WTC11 (cell line): ENCODE measurements around the gene DEPDC5. TPM values are rescaled to one million over a fixed set of nuclear protein-coding genes. Genes with fewer than 3 reads are reported as not detected.

ENCODE experiments used
- ATAC-seq: fragments of 200-7000 bp; cut with Tn5 transposase; 2 replicates; pipeline ENCODE4 v1.10.0; 2021; ENCODE audit warnings: mild to moderate bottlenecking, moderate library complexity
- CTCF ChIA-PET: fragments of 300-600 bp; sonication (Branson Sonifier 250); formaldehyde crosslinking; loops from one replicate; lab custom pipeline; 2021; ENCODE audit warnings: antibody characterized with exemption; lab: Charles Lee
- POLR2A ChIA-PET: fragments of 350-600 bp; sonication (Branson Sonifier 250); formaldehyde crosslinking; loops from one replicate; lab custom pipeline; 2021; ENCODE audit warnings: antibody characterized with exemption; lab: Charles Lee
- DNase-seq: peaks from one replicate; pipeline ENCODE4 v3.0.0; 2021; ENCODE audit warnings: low spot score
- H3K27ac Mint-ChIP-seq: 2 replicates; pipeline ENCODE4 v1.8.0; 2021; ENCODE audit warnings: mixed read lengths
- H3K27me3 Mint-ChIP-seq: 2 replicates; pipeline ENCODE4 v1.8.0; 2021; ENCODE audit warnings: low read depth, mild to moderate bottlenecking, moderate library complexity, mixed read lengths
- H3K36me3 Mint-ChIP-seq: 2 replicates; pipeline ENCODE4 v1.8.0; 2021; ENCODE audit warnings: mixed read lengths
- H3K4me1 Mint-ChIP-seq: 2 replicates; pipeline ENCODE4 v1.8.0; 2022; ENCODE audit warnings: mixed read lengths
- H3K4me3 Mint-ChIP-seq: 2 replicates; pipeline ENCODE4 v1.8.0; 2021; ENCODE audit warnings: mild to moderate bottlenecking, moderate library complexity, mixed read lengths
- H3K9me3 Mint-ChIP-seq: 2 replicates; pipeline ENCODE4 v1.8.0; 2021; ENCODE audit warnings: mixed read lengths
- CREB1 ChIP-seq: sonication (generic); formaldehyde crosslinking; IDR thresholded peaks from 2 replicates; pipeline ENCODE4 v1.8.0; 2023; ENCODE audit warnings: mild to moderate bottlenecking, missing genetic modification reagents
- ETV6 ChIP-seq: sonication (generic); formaldehyde crosslinking; IDR thresholded peaks from 2 replicates; pipeline ENCODE4 v1.8.1; 2022; ENCODE audit warnings: mild to moderate bottlenecking, missing genetic modification reagents
- KAT7 ChIP-seq: sonication (generic); formaldehyde crosslinking; IDR thresholded peaks from 2 replicates; pipeline ENCODE4 v1.8.1; 2023; ENCODE audit warnings: missing genetic modification reagents, mild to moderate bottlenecking, borderline replicate concordance
- PRDM15 ChIP-seq: sonication (generic); formaldehyde crosslinking; IDR thresholded peaks from 2 replicates; pipeline ENCODE4 v1.8.0; 2022; ENCODE audit warnings: missing genetic modification reagents
- SP1 ChIP-seq: sonication (generic); formaldehyde crosslinking; conservative IDR thresholded peaks from 2 replicates; pipeline ENCODE4 v1.8.1; 2022; ENCODE audit warnings: missing genetic modification reagents
- TCF7 ChIP-seq: sonication (generic); formaldehyde crosslinking; IDR thresholded peaks from 2 replicates; pipeline ENCODE4 v1.8.0; 2022; ENCODE audit warnings: mild to moderate bottlenecking, low read depth, missing genetic modification reagents, moderate library complexity
- TEAD1 ChIP-seq: sonication (generic); formaldehyde crosslinking; IDR thresholded peaks from 2 replicates; pipeline ENCODE4 v1.8.0; 2022; ENCODE audit warnings: mild to moderate bottlenecking, missing genetic modification reagents
- USF1 ChIP-seq: sonication (generic); formaldehyde crosslinking; IDR thresholded peaks from 2 replicates; pipeline ENCODE4 v1.8.0; 2022; ENCODE audit warnings: mild to moderate bottlenecking, missing genetic modification reagents
- ZNF121 ChIP-seq: sonication (generic); formaldehyde crosslinking; IDR thresholded peaks from 2 replicates; pipeline ENCODE4 v1.8.0; 2023; ENCODE audit warnings: missing genetic modification reagents
- total RNA-seq: library from RNA; stranded (reverse); gene quantifications from 3 replicates; pipeline ENCODE4 v1.2.3, GENCODE V29; 2021
- TF ChIP-seq, protein P1 (sequence below): fragments of 200-600 bp; IDR thresholded peaks from 2 replicates; pipeline ENCODE4 v1.8.0; 2022; ENCODE audit warnings: antibody characterized with exemption
- TF ChIP-seq, protein P2 (sequence below): sonication (generic); formaldehyde crosslinking; IDR thresholded peaks from 2 replicates; pipeline ENCODE4 v1.8.1; 2023; ENCODE audit warnings: mild to moderate bottlenecking, moderate library complexity, missing genetic modification reagents

Gene DEPDC5
- total RNA-seq, 1 experiment from 2014 or later: 40.5 TPM

- TF ChIP-seq, protein P1, sequence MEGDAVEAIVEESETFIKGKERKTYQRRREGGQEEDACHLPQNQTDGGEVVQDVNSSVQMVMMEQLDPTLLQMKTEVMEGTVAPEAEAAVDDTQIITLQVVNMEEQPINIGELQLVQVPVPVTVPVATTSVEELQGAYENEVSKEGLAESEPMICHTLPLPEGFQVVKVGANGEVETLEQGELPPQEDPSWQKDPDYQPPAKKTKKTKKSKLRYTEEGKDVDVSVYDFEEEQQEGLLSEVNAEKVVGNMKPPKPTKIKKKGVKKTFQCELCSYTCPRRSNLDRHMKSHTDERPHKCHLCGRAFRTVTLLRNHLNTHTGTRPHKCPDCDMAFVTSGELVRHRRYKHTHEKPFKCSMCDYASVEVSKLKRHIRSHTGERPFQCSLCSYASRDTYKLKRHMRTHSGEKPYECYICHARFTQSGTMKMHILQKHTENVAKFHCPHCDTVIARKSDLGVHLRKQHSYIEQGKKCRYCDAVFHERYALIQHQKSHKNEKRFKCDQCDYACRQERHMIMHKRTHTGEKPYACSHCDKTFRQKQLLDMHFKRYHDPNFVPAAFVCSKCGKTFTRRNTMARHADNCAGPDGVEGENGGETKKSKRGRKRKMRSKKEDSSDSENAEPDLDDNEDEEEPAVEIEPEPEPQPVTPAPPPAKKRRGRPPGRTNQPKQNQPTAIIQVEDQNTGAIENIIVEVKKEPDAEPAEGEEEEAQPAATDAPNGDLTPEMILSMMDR: no peak
- TF ChIP-seq CREB1 (CRISPR knock-in tag): no peak
- TF ChIP-seq SP1 (CRISPR knock-in tag): peak; percentile 98
- no peak for TF ChIP-seq TCF7
- TF ChIP-seq ETV6: peak; percentile 90
- TF ChIP-seq KAT7: no peak
- TF ChIP-seq PRDM15 (CRISPR knock-in tag): no peak
- peak; percentile 47; the same call in 1 of the 2 replicates for TF ChIP-seq USF1 (CRISPR knock-in tag)
- 0 out of 2 replicates have a peak, but pooled peaks have one; percentile 33 for TF ChIP-seq TEAD1 (CRISPR knock-in tag)
These were observed 4.0 kb upstream of the DEPDC5 start, which contains the start of gene PRR14L (continued) for GRCh38 chr22:31749636-31750364.

DNA sequence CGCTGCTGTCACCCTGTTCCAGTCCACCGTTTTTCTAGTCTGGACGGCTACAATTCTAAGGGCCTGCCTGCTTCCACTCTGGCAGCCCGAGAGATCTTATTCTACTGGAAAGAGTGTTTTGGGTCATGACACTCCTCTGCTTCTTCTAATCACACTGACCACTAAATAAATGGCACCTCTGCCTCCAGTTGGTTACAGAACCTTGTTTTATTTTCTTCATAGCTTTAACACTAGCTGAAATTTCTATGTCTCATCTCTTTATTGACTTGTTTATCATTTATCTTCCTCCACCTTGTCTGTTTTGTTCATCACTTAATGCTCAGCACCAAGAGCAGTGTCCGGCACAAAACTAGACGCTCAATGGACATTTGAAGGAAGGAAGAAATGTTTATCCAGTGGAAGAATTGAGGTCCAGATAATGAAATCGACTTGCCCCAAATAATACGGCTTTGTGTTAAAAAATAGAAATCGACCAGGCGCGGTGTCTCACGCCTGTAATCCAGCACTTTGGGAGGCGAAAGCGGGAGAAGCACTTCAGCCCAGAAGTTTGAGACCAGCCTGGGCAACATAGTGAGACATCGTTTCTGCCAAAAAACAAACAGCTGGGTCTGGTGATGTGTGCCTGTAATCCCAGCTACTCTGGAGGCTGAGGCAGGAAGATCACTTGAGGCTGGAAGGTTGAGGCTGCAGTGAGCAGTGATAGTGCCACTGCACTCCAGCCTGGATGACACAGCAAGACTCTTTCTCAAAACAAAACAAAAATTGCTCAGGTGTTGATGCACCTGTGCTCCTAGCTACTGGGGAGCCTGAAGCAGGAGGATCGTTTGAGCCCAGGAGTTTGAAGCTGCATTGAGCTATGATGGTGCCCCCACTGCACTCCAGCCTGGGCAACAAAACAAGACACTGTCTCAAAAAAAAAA lies 3.2 kb upstream of the DEPDC5 start:
- H3K36me3 Mint-ChIP-seq: peaks cover 15% of the 10 kb centered on the region
- POLR2A ChIA-PET: interaction anchor here (0.7 kb wide), 1 partner anchor 94 kb away, joined by 4 read pairs; no protein-coding TSS in a partner anchor
- no peaks in the 10 kb centered on the region for H3K27me3 Mint-ChIP-seq
- peak overlapping the region; percentile 51 for H3K27ac Mint-ChIP-seq
- peaks cover 46% of the 10 kb centered on the region for H3K4me1 Mint-ChIP-seq
- peak; percentile 58; the same call in 1 of the 2 replicates for TF ChIP-seq ZNF121 (CRISPR knock-in tag)
- TF ChIP-seq, protein P2, sequence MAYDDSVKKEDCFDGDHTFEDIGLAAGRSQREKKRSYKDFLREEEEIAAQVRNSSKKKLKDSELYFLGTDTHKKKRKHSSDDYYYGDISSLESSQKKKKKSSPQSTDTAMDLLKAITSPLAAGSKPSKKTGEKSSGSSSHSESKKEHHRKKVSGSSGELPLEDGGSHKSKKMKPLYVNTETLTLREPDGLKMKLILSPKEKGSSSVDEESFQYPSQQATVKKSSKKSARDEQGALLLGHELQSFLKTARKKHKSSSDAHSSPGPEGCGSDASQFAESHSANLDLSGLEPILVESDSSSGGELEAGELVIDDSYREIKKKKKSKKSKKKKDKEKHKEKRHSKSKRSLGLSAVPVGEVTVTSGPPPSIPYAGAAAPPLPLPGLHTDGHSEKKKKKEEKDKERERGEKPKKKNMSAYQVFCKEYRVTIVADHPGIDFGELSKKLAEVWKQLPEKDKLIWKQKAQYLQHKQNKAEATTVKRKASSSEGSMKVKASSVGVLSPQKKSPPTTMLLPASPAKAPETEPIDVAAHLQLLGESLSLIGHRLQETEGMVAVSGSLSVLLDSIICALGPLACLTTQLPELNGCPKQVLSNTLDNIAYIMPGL (CRISPR knock-in tag): no peak
- CTCF ChIA-PET: interaction anchor here (1.2 to 3.9 kb wide), 4 partner anchors 85 to 220 kb away, joined by 4 to 38 read pairs (median 7); partner anchors contain the start of gene PISD
- no peak for ATAC-seq
- H3K4me3 Mint-ChIP-seq: peak overlapping the region; percentile 93
- no peaks in the 10 kb centered on the region for H3K9me3 Mint-ChIP-seq
- no peak for DNase-seq
